ENCODE measurements around the gene MACROD2. TPM values are rescaled to one million over a fixed set of nuclear protein-coding genes. Genes with fewer than 3 reads are reported as not detected.

MACROD2 gene
- polyA plus RNA-seq, 2 of the 4 experiments (the other 2 are of a cell fraction), result 0.96 to 1.3 TPM

GRCh38 chr20:14210146-14210545, 214.8 kb downstream of the MACROD2 start:
- WGBS (ENCODE audit: missing lambda C conversion rate), result 63% methylated on average over 1 of the region's 1 CpG
- POLR2A ChIA-PET, result no interaction called here
- no peak for TF ChIP-seq KDM1A (IDR thresholded peaks at IDR 0.05; ENCODE audit: low read depth)
- no peak for TF ChIP-seq JUN (IDR thresholded peaks at IDR 0.05)
- Histone ChIP-seq H3K4me2 (no peak overlapping the region), H3K4me3 (no peak overlapping the region), H3K27ac (no peak overlapping the region), H3K4me1 (peaks cover 6% of the 10 kb centered on the region; the same call in 2 of the 3 replicates), H3K9me3 (no peaks in the 10 kb centered on the region)
- FAIRE-seq (no peak), ATAC-seq (no peak), DNase-seq (ENCODE audit: low read depth in 1 of 2, low spot score in 1 of 2) (no peak)
- CTCF ChIA-PET, result no interaction called here

- H3K9me3 ChIP-seq, result peaks cover 5% of the 10 kb centered on the region; the same call in 1 of the 3 replicates
- H3K4me3 ChIP-seq, result no peak overlapping the region
- CTCF ChIA-PET, result no interaction called here
- POLR2A ChIA-PET, result no interaction called here
- ATAC-seq, result no peak
- H3K4me1 ChIP-seq, result peaks cover 6% of the 10 kb centered on the region; the same call in 2 of the 3 replicates
- peak in 1 of 2 experiments; percentile 31 for DNase-seq (ENCODE audit: low read depth in 1 of 2, low spot score in 1 of 2)
- 37% methylated on average over 1 of the region's 1 CpG for WGBS (ENCODE audit: missing lambda C conversion rate)
- FAIRE-seq, result peak; percentile 94
- peak overlapping the region; percentile 52 to 84 for H3K27ac ChIP-seq
- no peak overlapping the region for H3K4me2 ChIP-seq
- TF ChIP-seq CEBPB (IDR thresholded peaks at IDR 0.05) (no peak), FOSB (CRISPR knock-in tag; IDR thresholded peaks at IDR 0.05) (no peak), POLR2AphosphoS2 (conservative IDR thresholded peaks at IDR 0.05; ENCODE audit: low read length) (no peak), GATA3 (IDR thresholded peaks at IDR 0.05; ENCODE audit: borderline replicate concordance) (no peak), ZSCAN20 (CRISPR knock-in tag; IDR thresholded peaks at IDR 0.05) (no peak), ELK1 (IDR thresholded peaks at IDR 0.05; ENCODE audit: low read depth, low read length) (no peak), BCL3 (IDR thresholded peaks at IDR 0.05) (no peak), HOXB13 (CRISPR knock-in tag; IDR thresholded peaks at IDR 0.05; ENCODE audit: low read depth) (peak; percentile 58; the same call in 1 of the 2 replicates), HES2 (IDR thresholded peaks at IDR 0.05) (no peak), MAZ (IDR thresholded peaks at IDR 0.05; ENCODE audit: borderline replicate concordance, low read depth, low read length) (no peak), RCOR1 (IDR thresholded peaks at IDR 0.05; ENCODE audit: low read depth, low read length) (no peak), SREBF2 (IDR thresholded peaks at IDR 0.05) (no peak), ZFP36 (IDR thresholded peaks at IDR 0.05; ENCODE audit: borderline replicate concordance, partially characterized antibody) (no peak), HOXA7 (CRISPR knock-in tag; IDR thresholded peaks at IDR 0.05) (no peak), RNF2 (IDR thresholded peaks at IDR 0.05; ENCODE audit: borderline replicate concordance, low read depth) (no peak), MAX (IDR thresholded peaks at IDR 0.05) (no peak), ZC3H11A (IDR thresholded peaks at IDR 0.05) (no peak), FOSL2 (IDR thresholded peaks at IDR 0.05) (no peak), FOSL2 (CRISPR knock-in tag; IDR thresholded peaks at IDR 0.05) (peak; percentile 24; the same call in 1 of the 2 replicates), HDAC2 (IDR thresholded peaks at IDR 0.05) (no peak), TP53 (CRISPR knock-in tag; IDR thresholded peaks at IDR 0.05) (no peak), MAFK (IDR thresholded peaks at IDR 0.05; ENCODE audit: partially characterized antibody) (peak; percentile 99), POLR2A (IDR thresholded peaks at IDR 0.05; ENCODE audit: low read length) (no peak), JUNB (IDR thresholded peaks at IDR 0.05) (no peak), KDM5A (IDR thresholded peaks at IDR 0.05) (no peak), CBX2 (IDR thresholded peaks at IDR 0.05; ENCODE audit: borderline replicate concordance, low read depth) (no peak), ESRRA (IDR thresholded peaks at IDR 0.05; ENCODE audit: borderline replicate concordance, low read length) (0 out of 2 replicates have a peak, but pooled peaks have one; percentile 13), NFE2L2 (conservative IDR thresholded peaks at IDR 0.05; ENCODE audit: low read length) (peak; percentile 100), ZNF302 (CRISPR knock-in tag; IDR thresholded peaks at IDR 0.05) (peak; percentile 81), REST (IDR thresholded peaks at IDR 0.05) (no peak), CBX8 (IDR thresholded peaks at IDR 0.05) (no peak), NR3C1 (IDR thresholded peaks at IDR 0.05) (no peak), E2F6 (IDR thresholded peaks at IDR 0.05; ENCODE audit: borderline replicate concordance, low read depth) (no peak), HOXB5 (CRISPR knock-in tag; IDR thresholded peaks at IDR 0.05) (no peak)
Observed at GRCh38 chr20:14214046-14214445, 218.7 kb downstream of the MACROD2 start.

Measured in A549 (cell line).